ENCODE results near the gene IGFL1. TPM values are rescaled to one million over a fixed set of nuclear protein-coding genes. Genes with fewer than 3 reads are reported as not detected.

Gene IGFL1
- polyA plus RNA-seq, 2 of the 4 experiments (the other 2 are of a cell fraction): 0.88 to 1.9 TPM

DNA sequence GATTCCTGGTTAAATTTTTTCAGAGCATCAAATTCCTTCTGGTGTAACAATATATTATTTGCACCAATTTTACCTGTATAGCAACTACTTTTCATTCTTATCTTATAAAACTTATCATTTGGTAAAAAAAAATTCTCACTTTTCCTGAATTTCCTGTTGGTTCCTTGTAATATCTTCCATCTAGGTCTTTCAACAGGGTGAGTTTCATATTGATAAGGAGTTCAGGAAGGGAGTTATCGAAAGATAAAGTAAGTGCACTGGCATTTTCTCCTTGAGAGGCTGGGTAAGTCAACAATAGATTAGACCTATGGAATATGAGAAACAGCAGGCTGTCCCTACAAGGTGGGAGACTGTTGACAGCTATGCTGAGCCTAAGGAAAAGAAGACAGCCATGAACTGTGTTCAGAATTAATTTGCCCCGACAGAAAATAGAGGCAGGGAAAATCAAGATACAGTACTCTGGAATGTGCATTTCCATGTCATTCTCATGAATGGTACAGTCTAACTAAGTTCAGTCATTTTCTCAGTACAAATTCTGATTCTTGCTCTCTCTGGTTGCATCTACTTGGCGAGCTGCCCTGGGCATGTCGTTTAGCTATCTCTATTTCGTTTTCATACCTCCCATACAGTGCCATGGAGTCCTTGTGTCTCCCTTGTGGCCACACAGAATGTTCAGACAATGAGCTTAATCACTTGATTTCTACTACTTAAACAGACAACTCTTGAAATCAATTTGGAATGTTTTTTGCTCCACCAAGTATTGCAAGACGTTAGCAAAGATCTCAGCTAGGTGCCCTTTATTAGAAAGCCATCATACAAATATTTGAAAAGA is 9.9 kb downstream of the IGFL1 start:
- no peak for TF ChIP-seq REST (IDR thresholded peaks at IDR 0.05)
- TF ChIP-seq MAFK (IDR thresholded peaks at IDR 0.05; ENCODE audit: partially characterized antibody): no peak
- no peak for TF ChIP-seq USF2 (IDR thresholded peaks at IDR 0.05)
- no peak for TF ChIP-seq MAX (IDR thresholded peaks at IDR 0.05)
- no peak for TF ChIP-seq BCL3 (IDR thresholded peaks at IDR 0.05)
- no peak for TF ChIP-seq HES2 (IDR thresholded peaks at IDR 0.05)
- peak; percentile 66; the same call in 1 of the 2 replicates for TF ChIP-seq CBX8 (IDR thresholded peaks at IDR 0.05)
- Histone ChIP-seq H3K9me3 (no peaks in the 10 kb centered on the region), H3K4me3 (no peak overlapping the region), H3K4me1 (no peaks in the 10 kb centered on the region), H3K4me2 (no peak overlapping the region), H3K27ac (no peak overlapping the region)
- DNase-seq (ENCODE audit: low read depth in 1 of 2, low spot score in 1 of 2) (no peak), FAIRE-seq (peak; percentile 85), ATAC-seq (no peak)
- POLR2A ChIA-PET: no interaction called here
- WGBS (ENCODE audit: missing lambda C conversion rate): 39% methylated on average over 6 of the region's 6 CpGs
- CTCF ChIA-PET: interaction anchor here (0.9 to 2.1 kb wide), 10 partner anchors 9 to 230 kb away, joined by 3 to 8 read pairs (median 4); partner anchors contain the start of gene IGFL1

- ATAC-seq (no peak), DNase-seq (ENCODE audit: low read depth in 1 of 2, low spot score in 1 of 2) (no peak), FAIRE-seq (no peak)
- Histone ChIP-seq H3K4me2 (no peak overlapping the region), H3K27ac (no peak overlapping the region), H3K4me1 (no peaks in the 10 kb centered on the region), H3K9me3 (no peaks in the 10 kb centered on the region), H3K4me3 (no peak overlapping the region)
- POLR2A ChIA-PET: no interaction called here
- CTCF ChIA-PET: interaction anchor here (0.9 to 2.1 kb wide), 8 partner anchors 9 to 163 kb away, joined by 3 to 8 read pairs (median 4); partner anchors contain the start of gene IGFL1
- TF ChIP-seq EP300 (IDR thresholded peaks at IDR 0.05) (no peak), POLR2A (IDR thresholded peaks at IDR 0.05; ENCODE audit: low read length) (no peak), HOXA7 (CRISPR knock-in tag; IDR thresholded peaks at IDR 0.05) (no peak), PBX3 (IDR thresholded peaks at IDR 0.05) (no peak), REST (IDR thresholded peaks at IDR 0.05) (no peak), ESRRA (IDR thresholded peaks at IDR 0.05; ENCODE audit: borderline replicate concordance, low read length) (no peak), BCL3 (IDR thresholded peaks at IDR 0.05) (no peak), HDAC2 (IDR thresholded peaks at IDR 0.05) (no peak), JUNB (IDR thresholded peaks at IDR 0.05) (no peak), CBX8 (IDR thresholded peaks at IDR 0.05) (no peak), CBX2 (IDR thresholded peaks at IDR 0.05; ENCODE audit: borderline replicate concordance, low read depth) (no peak), ZFP36 (IDR thresholded peaks at IDR 0.05; ENCODE audit: borderline replicate concordance, partially characterized antibody) (no peak), FOXS1 (CRISPR knock-in tag; IDR thresholded peaks at IDR 0.05) (no peak), ZC3H11A (IDR thresholded peaks at IDR 0.05) (no peak), EHMT2 (IDR thresholded peaks at IDR 0.05; ENCODE audit: low read depth) (no peak)
- TF ChIP-seq, protein P1, sequence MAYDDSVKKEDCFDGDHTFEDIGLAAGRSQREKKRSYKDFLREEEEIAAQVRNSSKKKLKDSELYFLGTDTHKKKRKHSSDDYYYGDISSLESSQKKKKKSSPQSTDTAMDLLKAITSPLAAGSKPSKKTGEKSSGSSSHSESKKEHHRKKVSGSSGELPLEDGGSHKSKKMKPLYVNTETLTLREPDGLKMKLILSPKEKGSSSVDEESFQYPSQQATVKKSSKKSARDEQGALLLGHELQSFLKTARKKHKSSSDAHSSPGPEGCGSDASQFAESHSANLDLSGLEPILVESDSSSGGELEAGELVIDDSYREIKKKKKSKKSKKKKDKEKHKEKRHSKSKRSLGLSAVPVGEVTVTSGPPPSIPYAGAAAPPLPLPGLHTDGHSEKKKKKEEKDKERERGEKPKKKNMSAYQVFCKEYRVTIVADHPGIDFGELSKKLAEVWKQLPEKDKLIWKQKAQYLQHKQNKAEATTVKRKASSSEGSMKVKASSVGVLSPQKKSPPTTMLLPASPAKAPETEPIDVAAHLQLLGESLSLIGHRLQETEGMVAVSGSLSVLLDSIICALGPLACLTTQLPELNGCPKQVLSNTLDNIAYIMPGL (CRISPR knock-in tag; IDR thresholded peaks at IDR 0.05; ENCODE audit: borderline replicate concordance): no peak
- WGBS (ENCODE audit: missing lambda C conversion rate): 93% methylated on average over 4 of the region's 4 CpGs
Measured at GRCh38 chr19:46240693-46241092, 11.2 kb downstream of the IGFL1 start.

Data from A549 (cell line).